K562 (cell line): Measurements from ENCODE around the gene SNAP23. TPM values are rescaled to one million over a fixed set of nuclear protein-coding genes. Genes with fewer than 3 reads are reported as not detected.

Source experiments
- ARNT ChIP-seq, 2 experiments: fragments of 450-650 bp; IDR thresholded peaks; 2 replicates each; pipeline ENCODE4 v1.6.1; 2016; ENCODE audit warnings: mild to moderate bottlenecking in 1 of 2
- BHLHE40 ChIP-seq: IDR thresholded peaks from 2 replicates; pipeline ENCODE4 v1.6.1; 2011; ENCODE audit warnings: low read length, improper control_type of control experiment
- BRCA1 ChIP-seq, 2 experiments: fragments of 450-650 bp in 1 of 2; sonication (generic) in 1 of 2; formaldehyde crosslinking in 1 of 2; IDR thresholded peaks; 2 replicates each; pipeline versions ENCODE4 v1.5.0 to v1.6.1; 2017 to 2020; ENCODE audit warnings: mild to moderate bottlenecking in 1 of 2, missing genetic modification reagents in 1 of 2
- CEBPB ChIP-seq: fragments of 450-650 bp; IDR thresholded peaks from 2 replicates; pipeline ENCODE4 v1.6.1; 2016; ENCODE audit warnings: missing genetic modification characterization, missing compliant biosample characterization
- E2F6 ChIP-seq, 2 experiments: IDR thresholded peaks; 2 replicates each; pipeline ENCODE4 v1.6.1; 2011; ENCODE audit warnings: borderline replicate concordance in 1 of 2, control low read depth in 1 of 2, low read depth in 1 of 2, low read length in 1 of 2, mild to moderate bottlenecking in 1 of 2, mixed read lengths in 1 of 2, moderate library complexity in 1 of 2; ENCODE audit not compliant: insufficient read depth in 1 of 2, insufficient read length in 1 of 2, poor library complexity in 1 of 2, severe bottlenecking in 1 of 2; ENCODE audit errors: extremely low read depth in 1 of 2
- EHMT2 ChIP-seq: fragments of 450-650 bp; IDR thresholded peaks from 2 replicates; pipeline ENCODE4 v1.6.1; 2018; ENCODE audit warnings: antibody characterized with exemption
- HDGF ChIP-seq: fragments of 450-650 bp; IDR thresholded peaks from 2 replicates; pipeline ENCODE4 v1.6.1; 2016
- HMBOX1 ChIP-seq: sonication (generic); IDR thresholded peaks from 2 replicates; pipeline ENCODE4 v1.6.1; 2016
- IRF2 ChIP-seq: sonication (generic); formaldehyde crosslinking; IDR thresholded peaks from 2 replicates; pipeline ENCODE4 v1.8.1; 2022; ENCODE audit warnings: mild to moderate bottlenecking, missing genetic modification reagents
- MCM7 ChIP-seq, 2 experiments: fragments of 450-650 bp; IDR thresholded peaks; 2 replicates each; pipeline ENCODE4 v1.6.1; 2016 to 2018
- MTA1 ChIP-seq: fragments of 450-650 bp; IDR thresholded peaks from 2 replicates; pipeline ENCODE4 v1.6.1; 2017; ENCODE audit warnings: borderline replicate concordance
- POLR2G ChIP-seq: fragments of 200-400 bp; formaldehyde crosslinking; IDR thresholded peaks from 2 replicates; pipeline ENCODE4 v1.6.1; 2017; ENCODE audit warnings: low read depth, mild to moderate bottlenecking, antibody characterized with exemption, low read length, moderate library complexity
- POLR3G ChIP-seq: IDR thresholded peaks from 2 replicates; pipeline ENCODE4 v1.6.1; 2011; ENCODE audit not compliant: insufficient read length, insufficient replicate concordance; ENCODE audit errors: extremely low read depth
- PRPF4 ChIP-seq: fragments of 200-400 bp; formaldehyde crosslinking; IDR thresholded peaks from one replicate; pipeline ENCODE4 v1.6.1; 2017; ENCODE audit warnings: low read length, low read depth, mild to moderate bottlenecking; ENCODE audit not compliant: insufficient read depth, poor library complexity, severe bottlenecking
- SIN3A ChIP-seq, 2 experiments: fragments of 150-350 bp in 1 of 2; IDR thresholded peaks; 2 replicates each; pipeline ENCODE4 v1.6.1; 2011 to 2016; ENCODE audit warnings: borderline replicate concordance in 2 of 2, low read depth in 2 of 2, low read length in 2 of 2, mild to moderate bottlenecking in 2 of 2, moderate library complexity in 2 of 2; ENCODE audit not compliant: control insufficient read depth in 1 of 2
- SMARCA4 ChIP-seq: fragments of 450-650 bp; IDR thresholded peaks from 2 replicates; pipeline ENCODE4 v1.6.1; 2016
- SUPT5H ChIP-seq: fragments of 450-650 bp; IDR thresholded peaks from 2 replicates; pipeline ENCODE4 v1.6.1; 2016
- TSC22D4 ChIP-seq: fragments of 450-650 bp; IDR thresholded peaks from 2 replicates; pipeline ENCODE4 v1.6.1; 2016; ENCODE audit warnings: missing genetic modification characterization, missing biosample characterization, control low read depth
- ZNF280B ChIP-seq: fragments of 250-450 bp; sonication (Bioruptor Pico); IDR thresholded peaks from 2 replicates; pipeline ENCODE4 v1.5.1; 2021; ENCODE audit warnings: mild to moderate bottlenecking
- ZNF586 ChIP-seq: fragments of 450-650 bp; formaldehyde crosslinking; conservative IDR thresholded peaks from 2 replicates; pipeline ENCODE4 v1.4.0; 2020; ENCODE audit warnings: mild to moderate bottlenecking, moderate library complexity
- ZNF592 ChIP-seq: fragments of 450-650 bp; IDR thresholded peaks from 2 replicates; pipeline ENCODE4 v1.6.1; 2017; ENCODE audit warnings: antibody characterized with exemption, mild to moderate bottlenecking
- polyA plus RNA-seq, 8 experiments: library from polyadenylated mRNA; depleted of rRNA in 4 of 8; stranded (reverse) in 5 of 8; unstranded in 3 of 8; fragments of >200 nt; fragmentation: Nextera tagmentation in 2 of 8; fragmentation: Illumina TruSeq in 1 of 8; extraction: Ambion mirVana in 2 of 8; extraction: Trizol in 1 of 8; gene quantifications; 2 replicates each; pipeline versions ENCODE4 v1.2.1 to v1.2.3, GENCODE V29; 2011 to 2014; ENCODE audit warnings: inconsistent platforms in 1 of 8, missing spikeins in 1 of 8
- total RNA-seq, 7 experiments: library from RNA; depleted of rRNA in 6 of 7; stranded (reverse); fragments of >200 nt in 6 of 7; fragmentation: Illumina TruSeq in 2 of 7; extraction: Trizol in 2 of 7; gene quantifications; 2 replicates each; pipeline versions ENCODE4 v1.2.1 to v1.2.3, GENCODE V29; 2011 to 2021; ENCODE audit warnings: low replicate concordance in 1 of 7

The SNAP23 gene
- total and polyA plus RNA-seq, 9 of the 15 experiments (the other 6 are each of a cell fraction or from before 2014, with no cell fraction given) = 78.9 to 168 (median 117) TPM

- no peak for TF ChIP-seq ZNF586 (CRISPR knock-in tag)
- no peak for TF ChIP-seq E2F6 (IDR thresholded peaks at IDR 0.05; ENCODE audit: borderline replicate concordance in 1 of 2, extremely low read depth in 1 of 2, insufficient read depth in 1 of 2, insufficient read length in 1 of 2, low read depth in 1 of 2, low read length in 1 of 2, poor library complexity in 1 of 2, severe bottlenecking in 1 of 2)
- no peak for TF ChIP-seq HMBOX1
- TF ChIP-seq POLR3G = no peak
- TF ChIP-seq CEBPB (tag) = no peak
- TF ChIP-seq ZNF280B (CRISPR knock-in tag) = no peak
- TF ChIP-seq BHLHE40 = no peak
- no peak for TF ChIP-seq IRF2 (CRISPR knock-in tag)
- TF ChIP-seq SUPT5H = no peak
- 0 out of 2 replicates have a peak, but pooled peaks have one; percentile 69 for TF ChIP-seq HDGF
- no peak for TF ChIP-seq ZNF592
- peak; percentile 74; the same call in 1 of the 2 replicates for TF ChIP-seq SMARCA4
- TF ChIP-seq ARNT (IDR thresholded peaks at IDR 0.05) = no peak
- TF ChIP-seq SIN3A (IDR thresholded peaks at IDR 0.05; ENCODE audit: borderline replicate concordance in 2 of 2, control insufficient read depth in 1 of 2, low read depth in 2 of 2, low read length in 2 of 2) = no peak
- no peak for TF ChIP-seq PRPF4
- TF ChIP-seq POLR2G = no peak
- no peak for TF ChIP-seq BRCA1 (IDR thresholded peaks at IDR 0.05)
- TF ChIP-seq BRCA1 (CRISPR knock-in tag; IDR thresholded peaks at IDR 0.05) = no peak
- TF ChIP-seq MTA1 = 0 out of 2 replicates have a peak, but pooled peaks have one; percentile 28
- peak; percentile 20; the same call in 1 of the 2 replicates for TF ChIP-seq EHMT2
- no peak for TF ChIP-seq MCM7 (IDR thresholded peaks at IDR 0.05)
- TF ChIP-seq TSC22D4 (tag) = no peak
Measured at GRCh38 chr15:42499858-42500609, 4.6 kb downstream of the SNAP23 start (continued).
